Measurements from ENCODE around the gene AGMAT. TPM values are rescaled to one million over a fixed set of nuclear protein-coding genes. Genes with fewer than 3 reads are reported as not detected.

Gene AGMAT
- total and polyA plus RNA-seq, 11 donors: 0.08 to 0.53 (median 0.22) TPM; not detected in 6

GRCh38 chr1:15620902-15621682 lies 36.2 kb upstream of the AGMAT start:
- Histone ChIP-seq H3K9me3 (no peaks in the 10 kb centered on the region), H3K36me3 (no peaks in the 10 kb centered on the region), H3K27me3 (no peaks in the 10 kb centered on the region), H3K27ac (peak overlapping the region in 10 of 12 donors; percentile 27 to 99 (median 94)), H3K4me3 (peak overlapping the region in 3 of 12 donors; percentile 0 to 4 (median 2)), H3K4me1 (peaks cover 8 to 83% (median 50%) of the 10 kb centered on the region in 12 donors)
- TF ChIP-seq CTCF (IDR thresholded peaks at IDR 0.05): no peak
- TF ChIP-seq POLR2A (IDR thresholded peaks at IDR 0.05): no peak
- WGBS, 4 donors: 90 to 96% (median 93%) methylated on average over 7 of the region's 7 CpGs
- DNase-seq (no peak), ATAC-seq (peak in 2 of 4 donors; percentile 20 to 55)
- intact Hi-C loops (cut with DNase I): no loop called here

- intact Hi-C loops (cut with DNase I): no loop called here
- peak overlapping the region in 1 of 12 donors; percentile 2 for H3K4me3 ChIP-seq
- no peaks in the 10 kb centered on the region for H3K27me3 ChIP-seq
- no peaks in the 10 kb centered on the region for H3K36me3 ChIP-seq
- H3K4me1 ChIP-seq: peaks cover 8 to 75% (median 51%) of the 10 kb centered on the region in 12 donors
- no peak for TF ChIP-seq CTCF (IDR thresholded peaks at IDR 0.05)
- no peak for TF ChIP-seq POLR2A (IDR thresholded peaks at IDR 0.05)
- ATAC-seq (peak in 2 of 4 donors; percentile 39 to 57), DNase-seq (no peak)
- H3K27ac ChIP-seq: peak overlapping the region in 11 of 12 donors; percentile 27 to 99 (median 94)
- H3K9me3 ChIP-seq: no peaks in the 10 kb centered on the region
- WGBS, 4 donors: 7 to 20% (median 11%) methylated on average over 1 of the region's 1 CpG
These were observed 35.3 kb upstream of the AGMAT start for GRCh38 chr1:15620155-15620545.

GRCh38 chr1:15618655-15619525 lies 34.0 kb upstream of the AGMAT start:
- Histone ChIP-seq H3K4me3 (peak overlapping the region in 11 of 12 donors; percentile 81 to 98 (median 93)), H3K9me3 (no peaks in the 10 kb centered on the region), H3K36me3 (no peaks in the 10 kb centered on the region), H3K27me3 (no peaks in the 10 kb centered on the region), H3K27ac (peak overlapping the region in 11 of 12 donors; percentile 88 to 99 (median 94)), H3K4me1 (peaks cover 8 to 62% (median 46%) of the 10 kb centered on the region in 12 donors)
- DNase-seq (no peak), ATAC-seq (no peak)
- TF ChIP-seq POLR2A (IDR thresholded peaks at IDR 0.05) (no peak), CTCF (IDR thresholded peaks at IDR 0.05) (no peak)
- intact Hi-C loops (cut with DNase I): loop anchor here in 3 of 10 donors (5.0 kb wide), 2 partner anchors 63 to 92 kb away; partner anchors contain the start of genes DNAJC16 (in 2 of the 3) and PLEKHM2 (in 1 of the 3)
- 78 to 82% (median 81%) methylated on average over 26 of the region's 26 CpGs for WGBS, 4 donors
